D721Med (cell line): ENCODE measurements around the gene PIK3CD.

ENCODE experiments used
- DNase-seq: peaks from one replicate; pipeline ENCODE4 v3.0.0; 2011; ENCODE audit warnings: low spot score; ENCODE audit not compliant: insufficient read length
- FAIRE-seq: peaks from 2 replicates; lab custom pipeline; 2011; peaks lifted over from hg19 to GRCh38; lab: Jason Lieb, UNC
- CTCF ChIP-seq: IDR thresholded peaks from 2 replicates; pipeline ENCODE4 v1.5.1; 2012; ENCODE audit warnings: mild to moderate bottlenecking, control low read depth; ENCODE audit not compliant: insufficient read depth; ENCODE audit errors: missing control alignments

Gene PIK3CD

GRCh38 chr1:9612162-9612845, 39.2 kb upstream of the PIK3CD start:
- DNase-seq: no peak
- no peak for FAIRE-seq
- TF ChIP-seq CTCF: no peak

- FAIRE-seq (no peak), DNase-seq (no peak)
- TF ChIP-seq CTCF: no peak
Observed at GRCh38 chr1:9612871-9613624, 38.5 kb upstream of the PIK3CD start.

GRCh38 chr1:9613625-9614299, 37.8 kb upstream of the PIK3CD start:
- DNase-seq (no peak), FAIRE-seq (no peak)
- TF ChIP-seq CTCF: no peak

GRCh38 chr1:9615316-9616063, 36.0 kb upstream of the PIK3CD start:
- FAIRE-seq (no peak), DNase-seq (no peak)
- TF ChIP-seq CTCF: peak; percentile 42

GRCh38 chr1:9618909-9619679, 32.4 kb upstream of the PIK3CD start:
- FAIRE-seq (no peak), DNase-seq (no peak)
- TF ChIP-seq CTCF: no peak

GRCh38 chr1:9621032-9621431, 30.5 kb upstream of the PIK3CD start:
- DNase-seq (no peak), FAIRE-seq (no peak)
- TF ChIP-seq CTCF: no peak
